GM18870 (cell line): ENCODE results near the gene EXOC3L2.
"Not testable (repeated sequence)": the region's sequence is repeated elsewhere in the genome, so short reads cannot be mapped to it uniquely, and the experiment has no call there.

Experiments used
- ATAC-seq: cut with Tn5 transposase; IDR thresholded peaks from one replicate; pipeline ENCODE4 v1.9.1; 2021; ENCODE audit warnings: moderate library complexity; ENCODE audit not compliant: unreplicated experiment

The EXOC3L2 gene

GRCh38 chr19:45245334-45245787 is at the start of gene EXOC3L2:
TSS of gene EXOC3L2 (minus strand) at chr19:45245407. CDS start at chr19:45239045, 6,362 bp downstream.
- no peak for ATAC-seq

GRCh38 chr19:45294291-45295029 is 49.3 kb upstream of the EXOC3L2 start:
- ATAC-seq = no peak

DNA sequence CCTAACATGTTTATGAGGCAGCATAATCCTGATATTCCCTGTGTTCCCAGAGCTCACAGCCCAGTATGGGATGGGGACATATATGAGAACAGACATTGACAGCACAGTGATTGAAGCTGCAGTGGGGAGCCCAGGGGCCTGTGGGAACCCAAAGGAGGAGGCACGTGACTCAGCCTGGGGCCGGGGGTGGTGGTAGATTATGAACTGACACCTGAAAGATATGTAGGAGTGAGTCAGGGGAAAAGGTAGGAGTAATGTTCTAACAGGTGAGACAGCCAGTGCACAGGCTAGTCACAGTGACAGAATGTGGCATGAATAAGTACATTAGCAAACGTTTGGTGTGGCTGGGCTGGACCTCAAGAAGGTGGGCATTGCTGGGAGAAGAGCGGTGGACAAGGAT is 48.5 kb upstream of the EXOC3L2 start:
- ATAC-seq = no peak

DNA sequence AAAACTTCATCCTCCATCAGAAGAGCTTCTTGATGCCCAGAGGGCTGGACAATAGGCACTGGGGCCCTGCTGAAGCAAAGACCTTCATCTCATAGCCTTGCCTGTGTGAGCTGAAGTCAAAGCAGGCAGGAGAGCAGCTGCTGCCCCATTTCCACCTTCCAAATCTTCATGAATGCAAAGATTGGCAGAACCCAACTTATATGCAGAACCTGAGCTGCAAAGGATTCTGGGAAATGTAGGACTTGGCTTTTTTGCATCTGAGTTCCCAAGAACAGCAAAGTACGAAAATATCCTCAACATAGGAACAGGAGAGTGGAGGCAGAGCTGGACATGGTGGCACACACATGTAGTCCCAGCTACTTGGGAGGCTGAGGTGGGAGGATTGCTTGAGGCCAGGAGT is 46.6 kb upstream of the EXOC3L2 start:
- no peak for ATAC-seq

GRCh38 chr19:45290381-45290931 is 45.2 kb upstream of the EXOC3L2 start:
- ATAC-seq = no peak

DNA sequence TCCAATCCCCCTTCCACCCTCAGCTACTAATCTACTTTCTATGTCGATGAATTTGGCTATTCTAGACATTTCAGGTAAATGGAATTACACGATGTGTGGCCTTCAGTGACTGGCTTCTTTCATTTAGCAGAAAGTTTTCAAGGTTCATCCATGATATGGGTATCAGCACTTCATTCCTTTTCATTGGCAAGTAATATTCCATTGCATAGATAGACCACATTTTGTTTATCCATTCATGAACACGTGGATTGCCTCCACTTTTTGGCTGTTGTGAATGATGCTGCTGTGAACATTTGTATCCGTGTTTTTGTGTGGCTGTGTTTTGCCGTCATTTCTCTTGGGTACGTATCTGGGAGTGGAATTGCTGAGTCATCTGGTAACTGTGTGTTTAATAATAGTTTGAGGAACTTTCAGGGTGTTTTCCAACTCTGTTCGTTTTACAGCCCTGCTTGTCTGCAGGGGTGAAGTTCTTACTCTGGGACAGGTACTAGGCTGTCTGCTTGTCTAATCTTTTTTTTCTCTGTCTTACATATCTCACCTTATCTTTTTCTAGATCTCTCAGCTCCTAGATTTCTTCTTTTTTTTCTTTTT is 38.3 kb upstream of the EXOC3L2 start:
- ATAC-seq = no peak

DNA sequence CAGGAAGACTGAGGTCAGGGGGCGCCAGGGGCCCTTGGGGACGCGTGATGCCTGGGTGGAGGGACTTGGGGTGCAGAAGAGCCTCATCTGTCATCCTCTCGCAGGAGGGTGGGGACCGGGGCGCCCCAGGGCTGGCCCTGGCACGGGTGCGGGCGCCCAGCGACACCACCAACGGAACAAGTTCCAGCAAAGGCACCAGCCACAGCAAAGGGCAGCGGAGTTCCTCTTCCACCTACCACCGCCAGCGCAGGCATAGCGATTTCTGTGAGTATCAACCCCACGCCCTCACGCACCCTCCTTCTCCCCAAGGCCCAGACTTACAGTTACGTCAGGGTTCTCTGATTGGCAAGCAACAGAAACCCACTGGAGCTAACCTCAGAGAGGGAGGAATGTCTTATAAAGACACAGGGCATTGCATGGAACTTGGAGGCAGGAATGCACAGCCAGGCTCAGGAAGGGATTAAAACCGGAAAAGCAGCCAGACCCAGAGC is 35.3 kb upstream of the EXOC3L2 start:
- ATAC-seq = no peak

DNA sequence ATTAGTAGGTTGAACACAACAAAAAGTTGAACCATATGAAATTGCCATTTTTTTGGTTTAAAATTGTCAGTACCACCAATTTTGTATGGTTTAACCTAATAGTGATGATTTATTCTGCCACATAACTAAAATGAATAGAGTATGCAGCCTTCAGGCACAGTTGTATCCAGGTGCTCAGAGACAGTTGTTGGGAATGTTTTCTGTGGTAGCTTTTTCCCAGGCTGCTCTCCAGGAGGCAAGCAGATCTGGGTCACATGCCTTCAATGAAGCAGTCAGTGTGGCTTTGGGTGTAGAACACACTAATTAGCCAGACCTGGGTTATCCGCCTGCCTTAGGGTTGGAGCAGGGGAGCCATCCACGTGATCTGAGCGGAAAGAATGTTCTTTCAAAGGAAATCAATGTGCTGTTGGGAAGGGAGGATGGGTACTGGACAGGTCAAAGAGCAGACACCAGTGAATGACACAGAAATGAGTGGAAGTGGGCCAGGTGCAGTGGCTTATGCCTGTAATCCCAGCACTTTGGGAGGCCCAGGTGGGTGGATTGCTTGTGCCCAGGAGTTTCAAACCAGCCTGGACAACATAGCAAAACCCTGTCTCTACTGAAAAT is 34.5 kb upstream of the EXOC3L2 start:
- ATAC-seq = no peak

DNA sequence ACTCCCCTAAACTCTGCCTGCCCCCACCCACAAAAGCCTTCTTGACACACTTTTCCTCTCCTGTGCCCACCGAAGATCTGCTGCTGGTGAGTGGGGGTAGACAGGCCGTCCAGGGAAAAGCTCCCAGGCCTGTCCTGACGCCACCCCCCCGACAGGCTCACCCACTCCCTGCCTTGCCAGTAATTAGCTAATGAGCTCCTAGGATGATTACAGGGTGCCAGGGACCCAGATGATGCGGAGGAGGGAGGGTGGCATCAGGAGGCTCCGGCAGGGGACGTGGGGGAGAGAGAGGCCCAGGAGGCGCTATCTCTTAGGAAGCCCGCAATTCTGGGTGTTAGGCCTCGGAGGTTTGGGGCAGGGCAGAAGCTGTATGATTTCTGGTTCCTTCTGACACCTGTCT is 32.9 kb upstream of the EXOC3L2 start:
- no peak for ATAC-seq

DNA sequence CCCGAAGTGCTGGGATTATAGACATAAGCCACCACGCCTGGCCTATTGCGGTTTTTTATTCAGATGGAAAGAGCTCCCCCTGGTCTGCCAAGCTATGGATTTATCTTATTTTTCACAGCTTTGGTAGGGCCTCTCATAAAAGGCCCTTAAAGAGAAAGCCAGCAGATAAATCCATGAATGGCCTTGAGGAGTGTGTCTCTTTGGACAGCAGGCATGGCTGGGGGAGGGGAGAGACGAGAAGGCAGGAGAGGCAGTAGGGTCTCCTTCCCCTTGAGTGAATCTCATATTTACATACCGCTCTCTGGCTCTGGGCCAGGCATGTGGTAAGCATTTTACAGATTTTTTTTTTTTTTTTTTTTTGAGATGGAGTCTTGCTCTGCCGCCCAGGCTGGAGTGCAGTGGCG is 31.1 kb upstream of the EXOC3L2 start:
- no peak for ATAC-seq

DNA sequence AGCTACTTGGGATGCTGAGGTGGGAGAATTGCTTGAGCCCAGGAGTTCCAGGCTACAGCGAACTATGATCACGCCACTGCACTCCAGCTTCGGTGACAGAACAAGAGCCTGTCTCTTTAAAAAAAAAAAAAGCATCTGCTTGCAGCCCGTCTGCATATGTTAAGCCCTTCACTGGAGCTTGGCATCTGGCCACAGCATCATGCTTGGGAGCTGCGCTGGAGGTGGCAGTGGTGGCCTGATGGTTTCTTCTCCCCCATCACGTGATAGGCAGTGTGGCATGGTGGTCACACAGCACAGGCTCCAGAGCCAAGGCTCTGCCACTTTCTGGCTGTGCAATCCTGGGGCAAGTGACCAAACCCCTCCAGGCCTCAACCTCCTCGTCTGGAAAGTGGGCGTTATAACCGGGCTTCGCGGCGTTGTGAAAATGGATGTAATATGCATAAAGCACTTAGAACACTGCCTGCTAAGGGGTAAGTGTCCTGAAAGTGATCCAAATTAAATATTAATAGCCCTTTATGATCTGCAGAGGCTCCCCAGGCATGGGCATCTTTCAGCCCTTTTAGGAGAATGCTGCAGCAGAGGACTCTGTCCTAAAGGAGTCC is 30.3 kb upstream of the EXOC3L2 start:
- no peak for ATAC-seq

DNA sequence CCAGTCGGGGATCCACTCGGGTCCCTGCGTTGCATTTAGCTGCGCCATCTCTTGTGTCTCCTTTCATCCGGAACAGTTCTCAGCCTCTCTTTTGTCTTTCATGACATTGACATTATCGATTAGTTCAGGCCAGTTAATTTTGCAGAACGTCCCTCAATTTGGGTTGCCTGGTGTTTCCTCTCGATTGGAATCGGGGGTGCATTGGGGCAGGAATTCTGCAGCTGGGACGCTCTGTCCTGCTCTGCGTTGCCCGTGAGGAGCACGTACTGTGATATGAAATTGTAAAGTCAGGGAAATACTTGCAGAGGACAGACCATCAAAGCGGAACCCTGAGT is 28.3 kb upstream of the EXOC3L2 start:
- no peak for ATAC-seq

- no peak for ATAC-seq
Observed at GRCh38 chr19:45271735-45272108, 26.5 kb upstream of the EXOC3L2 start.

DNA sequence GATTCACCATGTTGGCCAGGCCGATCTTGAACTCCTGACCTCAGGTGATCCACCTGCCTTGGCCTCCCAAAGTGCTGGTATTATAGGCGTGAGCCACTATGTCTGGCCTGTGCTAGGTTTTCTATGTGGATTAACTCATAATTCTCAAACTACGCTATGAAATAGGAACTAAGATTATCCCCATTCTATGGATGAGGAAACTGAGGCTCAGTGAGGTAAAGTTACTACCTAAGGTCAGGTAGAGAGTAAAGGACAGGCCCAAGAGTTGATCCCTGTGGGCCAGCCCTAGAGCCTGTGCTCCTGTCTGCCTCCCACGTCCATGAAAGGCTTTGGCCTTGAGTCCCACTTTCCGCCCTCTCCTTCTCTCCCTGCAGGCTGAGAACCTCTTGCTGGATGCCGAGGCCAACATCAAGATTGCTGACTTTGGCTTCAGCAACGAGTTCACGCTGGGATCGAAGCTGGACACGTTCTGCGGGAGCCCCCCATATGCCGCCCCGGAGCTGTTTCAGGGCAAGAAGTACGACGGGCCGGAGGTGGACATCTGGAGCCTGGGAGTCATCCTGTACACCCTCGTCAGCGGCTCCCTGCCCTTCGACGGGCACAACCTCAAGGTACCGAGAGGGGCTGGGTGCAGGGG is 26.0 kb upstream of the EXOC3L2 start:
- ATAC-seq = no peak

DNA sequence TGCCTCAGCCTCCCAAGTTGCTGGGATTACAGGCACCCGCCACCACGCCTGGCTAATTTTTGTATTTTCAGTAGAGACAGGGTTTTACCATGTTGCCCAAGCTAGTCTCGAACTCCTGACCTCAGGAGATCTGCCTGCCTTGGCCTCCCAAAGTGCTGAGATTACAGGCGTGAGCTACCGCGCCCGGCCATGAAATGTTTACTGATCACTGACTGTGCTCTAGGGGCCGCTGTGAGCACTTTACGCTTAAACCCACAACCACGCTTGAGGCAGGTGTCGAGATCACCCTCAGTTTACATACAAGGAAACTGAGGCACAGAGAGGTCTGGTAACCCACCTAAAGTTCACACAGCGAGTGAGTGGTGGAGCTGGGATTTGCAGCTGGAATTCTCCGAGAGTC is 24.7 kb upstream of the EXOC3L2 start:
- not testable (repeated sequence) for ATAC-seq

GRCh38 chr19:45267296-45267695 is 22.1 kb upstream of the EXOC3L2 start:
- no peak for ATAC-seq

DNA sequence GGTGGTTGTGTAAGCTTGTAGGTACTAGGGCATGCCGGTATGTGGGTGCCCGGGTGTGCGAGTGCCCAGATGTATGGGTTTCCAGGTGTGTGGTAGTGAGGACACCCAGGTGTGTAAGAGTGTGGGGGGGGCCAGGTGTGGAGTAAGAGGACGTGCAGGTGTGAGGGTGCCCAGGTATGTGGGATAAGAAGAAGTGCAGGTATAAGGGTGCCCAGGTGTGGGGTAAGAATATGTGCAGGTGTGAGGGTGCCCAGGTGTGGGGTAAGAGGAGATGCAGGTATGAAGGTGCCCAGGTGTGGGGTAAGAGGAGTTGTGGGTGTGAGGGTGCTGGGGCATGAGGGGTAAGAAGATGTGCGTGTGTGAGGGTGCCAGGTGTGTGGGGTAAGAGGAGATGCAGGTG is 20.2 kb upstream of the EXOC3L2 start:
- no peak for ATAC-seq

GRCh38 chr19:45264781-45265317 is 19.6 kb upstream of the EXOC3L2 start:
- ATAC-seq = no peak

GRCh38 chr19:45263013-45263412 is 17.8 kb upstream of the EXOC3L2 start:
- no peak for ATAC-seq

GRCh38 chr19:45262570-45262969 is 17.4 kb upstream of the EXOC3L2 start:
- no peak for ATAC-seq

- no peak for ATAC-seq
Observed at GRCh38 chr19:45258862-45259261, 13.7 kb upstream of the EXOC3L2 start.
